ENCODE results near the gene B4GALT2.

DNA sequence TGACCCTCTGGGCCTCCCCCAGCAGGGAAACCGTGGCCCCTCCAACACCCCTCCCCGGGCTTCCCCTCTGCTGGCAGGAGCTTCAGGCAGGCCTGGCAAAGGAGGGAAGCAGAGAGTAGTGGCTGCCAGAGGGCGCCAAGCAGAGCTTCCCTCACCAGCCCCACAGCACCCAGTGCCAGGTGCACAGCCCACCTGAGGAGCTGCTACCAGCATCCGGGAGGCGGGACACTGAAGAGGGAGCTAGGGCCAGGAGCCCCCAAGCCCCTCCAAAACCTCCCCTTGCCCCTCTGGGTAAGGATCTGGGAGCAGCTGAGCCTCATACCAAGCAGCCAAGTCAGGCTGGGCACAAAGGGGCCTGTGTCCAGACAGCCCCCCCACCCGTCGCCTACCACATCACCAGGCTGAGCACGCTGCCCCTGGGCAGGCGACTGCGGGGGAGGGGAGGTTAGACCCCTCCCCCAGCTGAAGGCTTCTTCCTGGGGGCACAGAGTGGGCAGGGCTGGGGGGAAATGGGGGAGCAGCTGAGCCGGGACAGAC lies 32.0 kb downstream of the B4GALT2 start:
- TF ChIP-seq EZH2 (IDR thresholded peaks at IDR 0.05; ENCODE audit: insufficient read depth, low read length), result no peak
- TF ChIP-seq, protein P1, sequence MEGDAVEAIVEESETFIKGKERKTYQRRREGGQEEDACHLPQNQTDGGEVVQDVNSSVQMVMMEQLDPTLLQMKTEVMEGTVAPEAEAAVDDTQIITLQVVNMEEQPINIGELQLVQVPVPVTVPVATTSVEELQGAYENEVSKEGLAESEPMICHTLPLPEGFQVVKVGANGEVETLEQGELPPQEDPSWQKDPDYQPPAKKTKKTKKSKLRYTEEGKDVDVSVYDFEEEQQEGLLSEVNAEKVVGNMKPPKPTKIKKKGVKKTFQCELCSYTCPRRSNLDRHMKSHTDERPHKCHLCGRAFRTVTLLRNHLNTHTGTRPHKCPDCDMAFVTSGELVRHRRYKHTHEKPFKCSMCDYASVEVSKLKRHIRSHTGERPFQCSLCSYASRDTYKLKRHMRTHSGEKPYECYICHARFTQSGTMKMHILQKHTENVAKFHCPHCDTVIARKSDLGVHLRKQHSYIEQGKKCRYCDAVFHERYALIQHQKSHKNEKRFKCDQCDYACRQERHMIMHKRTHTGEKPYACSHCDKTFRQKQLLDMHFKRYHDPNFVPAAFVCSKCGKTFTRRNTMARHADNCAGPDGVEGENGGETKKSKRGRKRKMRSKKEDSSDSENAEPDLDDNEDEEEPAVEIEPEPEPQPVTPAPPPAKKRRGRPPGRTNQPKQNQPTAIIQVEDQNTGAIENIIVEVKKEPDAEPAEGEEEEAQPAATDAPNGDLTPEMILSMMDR (IDR thresholded peaks at IDR 0.05; ENCODE audit: insufficient read depth, low read depth, low read length), result no peak
